Measurements from ENCODE around the gene SETD4. TPM values are rescaled to one million over a fixed set of nuclear protein-coding genes. Genes with fewer than 3 reads are reported as not detected.
"Not testable (repeated sequence)": the region's sequence is repeated elsewhere in the genome, so short reads cannot be mapped to it uniquely, and the experiment has no call there.

The SETD4 gene
- total RNA-seq (2014; rRNA removed; shearing (Covaris generic)) = 13.8 and 14.7 TPM in 2 replicates

GRCh38 chr21:36060159-36060921 lies at the start of gene SETD4:
SETD4 (minus strand) TSS chr21:36060526; CDS start chr21:36058888, 1,638 bp downstream.
- peak; percentile 97 for DNase-seq
- Histone ChIP-seq H3K36me3 (replicated peaks; ENCODE audit: control insufficient read depth, insufficient read depth, low read length) (peaks cover 18% of the 10 kb centered on the region), H3K27me3 (ENCODE audit: control insufficient read depth, insufficient read depth, low read length) (no peaks in the 10 kb centered on the region), H3K4me3 (ENCODE audit: insufficient read depth, low read depth, low read length) (peak within 1 kb of the TSS; percentile 93)

GRCh38 chr21:36109868-36110267 lies 49.5 kb upstream of the SETD4 start:
- no peak overlapping the region for H3K4me3 ChIP-seq (ENCODE audit: insufficient read depth, low read depth, low read length)
- no peak for DNase-seq
- peaks cover 16% of the 10 kb centered on the region for H3K36me3 ChIP-seq (replicated peaks; ENCODE audit: control insufficient read depth, insufficient read depth, low read length)
- H3K27me3 ChIP-seq (ENCODE audit: control insufficient read depth, insufficient read depth, low read length) = no peaks in the 10 kb centered on the region

- Histone ChIP-seq H3K27me3 (ENCODE audit: control insufficient read depth, insufficient read depth, low read length) (no peaks in the 10 kb centered on the region), H3K36me3 (replicated peaks; ENCODE audit: control insufficient read depth, insufficient read depth, low read length) (peaks cover 11% of the 10 kb centered on the region), H3K4me3 (ENCODE audit: insufficient read depth, low read depth, low read length) (peak overlapping the region; percentile 60)
- DNase-seq = no peak
Observed at GRCh38 chr21:36105327-36105842, 45.1 kb upstream of the SETD4 start.

- DNase-seq = peak; percentile 43
- Histone ChIP-seq H3K27me3 (ENCODE audit: control insufficient read depth, insufficient read depth, low read length) (no peaks in the 10 kb centered on the region), H3K36me3 (replicated peaks; ENCODE audit: control insufficient read depth, insufficient read depth, low read length) (peaks cover 11% of the 10 kb centered on the region), H3K4me3 (ENCODE audit: insufficient read depth, low read depth, low read length) (peak overlapping the region; percentile 60)
Observed at GRCh38 chr21:36104317-36105300, 44.3 kb upstream of the SETD4 start.

GRCh38 chr21:36103434-36103833 lies 43.1 kb upstream of the SETD4 start:
- Histone ChIP-seq H3K36me3 (replicated peaks; ENCODE audit: control insufficient read depth, insufficient read depth, low read length) (peaks cover 10% of the 10 kb centered on the region), H3K4me3 (ENCODE audit: insufficient read depth, low read depth, low read length) (no peak overlapping the region), H3K27me3 (ENCODE audit: control insufficient read depth, insufficient read depth, low read length) (no peaks in the 10 kb centered on the region)
- DNase-seq = no peak

- no peak overlapping the region for H3K4me3 ChIP-seq (ENCODE audit: insufficient read depth, low read depth, low read length)
- H3K36me3 ChIP-seq (replicated peaks; ENCODE audit: control insufficient read depth, insufficient read depth, low read length) = no peaks in the 10 kb centered on the region
- no peaks in the 10 kb centered on the region for H3K27me3 ChIP-seq (ENCODE audit: control insufficient read depth, insufficient read depth, low read length)
- no peak for DNase-seq
Observed at GRCh38 chr21:36100971-36101641, 40.8 kb upstream of the SETD4 start.

GRCh38 chr21:36099695-36100211 lies 39.4 kb upstream of the SETD4 start:
- not testable (repeated sequence) for H3K4me3 ChIP-seq (ENCODE audit: insufficient read depth, low read depth, low read length); DNase-seq; H3K36me3 ChIP-seq (replicated peaks; ENCODE audit: control insufficient read depth, insufficient read depth, low read length)

GRCh38 chr21:36099000-36099399 lies 38.7 kb upstream of the SETD4 start:
- no peak overlapping the region for H3K4me3 ChIP-seq (ENCODE audit: insufficient read depth, low read depth, low read length)
- DNase-seq = no peak
- no peaks in the 10 kb centered on the region for H3K27me3 ChIP-seq (ENCODE audit: control insufficient read depth, insufficient read depth, low read length)
- H3K36me3 ChIP-seq (replicated peaks; ENCODE audit: control insufficient read depth, insufficient read depth, low read length) = no peaks in the 10 kb centered on the region

More at GRCh38 chr21:36099695-36100211, 39.4 kb upstream of the SETD4 start:
- H3K27me3 ChIP-seq (ENCODE audit: control insufficient read depth, insufficient read depth, low read length) = not testable (repeated sequence)

- no peak for DNase-seq
- Histone ChIP-seq H3K36me3 (replicated peaks; ENCODE audit: control insufficient read depth, insufficient read depth, low read length) (no peaks in the 10 kb centered on the region), H3K27me3 (ENCODE audit: control insufficient read depth, insufficient read depth, low read length) (no peaks in the 10 kb centered on the region), H3K4me3 (ENCODE audit: insufficient read depth, low read depth, low read length) (no peak overlapping the region)
Observed at GRCh38 chr21:36098182-36098532, 37.8 kb upstream of the SETD4 start.

GRCh38 chr21:36097427-36098181 lies 37.3 kb upstream of the SETD4 start:
- no peak for DNase-seq
- H3K4me3 ChIP-seq (ENCODE audit: insufficient read depth, low read depth, low read length) = no peak overlapping the region
- no peaks in the 10 kb centered on the region for H3K27me3 ChIP-seq (ENCODE audit: control insufficient read depth, insufficient read depth, low read length)
- no peaks in the 10 kb centered on the region for H3K36me3 ChIP-seq (replicated peaks; ENCODE audit: control insufficient read depth, insufficient read depth, low read length)

GRCh38 chr21:36096398-36097290 lies 36.3 kb upstream of the SETD4 start:
- no peak for DNase-seq
- Histone ChIP-seq H3K27me3 (ENCODE audit: control insufficient read depth, insufficient read depth, low read length) (no peaks in the 10 kb centered on the region), H3K4me3 (ENCODE audit: insufficient read depth, low read depth, low read length) (no peak overlapping the region), H3K36me3 (replicated peaks; ENCODE audit: control insufficient read depth, insufficient read depth, low read length) (no peaks in the 10 kb centered on the region)

- no peaks in the 10 kb centered on the region for H3K36me3 ChIP-seq (replicated peaks; ENCODE audit: control insufficient read depth, insufficient read depth, low read length)
- H3K27me3 ChIP-seq (ENCODE audit: control insufficient read depth, insufficient read depth, low read length) = no peaks in the 10 kb centered on the region
- H3K4me3 ChIP-seq (ENCODE audit: insufficient read depth, low read depth, low read length) = no peak overlapping the region
- no peak for DNase-seq
Observed at GRCh38 chr21:36093512-36093911, 33.2 kb upstream of the SETD4 start.

GRCh38 chr21:36092681-36093080 lies 32.4 kb upstream of the SETD4 start:
- Histone ChIP-seq H3K27me3 (ENCODE audit: control insufficient read depth, insufficient read depth, low read length) (no peaks in the 10 kb centered on the region), H3K36me3 (replicated peaks; ENCODE audit: control insufficient read depth, insufficient read depth, low read length) (no peaks in the 10 kb centered on the region), H3K4me3 (ENCODE audit: insufficient read depth, low read depth, low read length) (no peak overlapping the region)
- DNase-seq = no peak

Measured in H7 (cell line).